ENCODE results near the gene KDM3B. TPM values are rescaled to one million over a fixed set of nuclear protein-coding genes. Genes with fewer than 3 reads are reported as not detected.

The KDM3B gene
- total and polyA plus RNA-seq, 9 of the 15 experiments (the other 6 are each of a cell fraction or from before 2014, with no cell fraction given) = 13.8 to 62.8 (median 41.9) TPM

GRCh38 chr5:138464008-138464387 is 111.5 kb downstream of the KDM3B start (continued):
- TF ChIP-seq KDM4B (IDR thresholded peaks at IDR 0.05; ENCODE audit: borderline replicate concordance in 2 of 2, low read depth in 1 of 2) (0 out of 4 replicates have a peak, but pooled peaks of 1 of the 2 experiments have one; percentile 22), ZNF431 (CRISPR knock-in tag; IDR thresholded peaks at IDR 0.05) (peak; percentile 64; the same call in 1 of the 2 replicates), GABPA (tag; conservative IDR thresholded peaks at IDR 0.05; ENCODE audit: low read depth) (peak; percentile 76), TFAP4 (CRISPR knock-in tag; IDR thresholded peaks at IDR 0.05; ENCODE audit: borderline replicate concordance) (peak; percentile 73; the same call in 1 of the 2 replicates), CBX3 (IDR thresholded peaks at IDR 0.05; ENCODE audit: borderline replicate concordance in 1 of 2, low read length in 2 of 2) (peak in 1 of 2 experiments; percentile 10; a peak in 1 of 3 replicates), MYNN (IDR thresholded peaks at IDR 0.05) (peak; percentile 54; the same call in 1 of the 2 replicates), MYNN (CRISPR knock-in tag; IDR thresholded peaks at IDR 0.05) (no peak), TAF9B (IDR thresholded peaks at IDR 0.05; ENCODE audit: partially characterized antibody) (peak; percentile 43), CBX2 (IDR thresholded peaks at IDR 0.05; ENCODE audit: insufficient read depth, low read length, poor library complexity, severe bottlenecking) (no peak), CLOCK (CRISPR knock-in tag; IDR thresholded peaks at IDR 0.05; ENCODE audit: borderline replicate concordance) (no peak), ZNF311 (CRISPR knock-in tag; IDR thresholded peaks at IDR 0.05) (no peak), CBX5 (IDR thresholded peaks at IDR 0.05; ENCODE audit: borderline replicate concordance, low read depth) (no peak), KLF16 (IDR thresholded peaks at IDR 0.05) (peak; percentile 65; the same call in 1 of the 2 replicates), JUN (IDR thresholded peaks at IDR 0.05; ENCODE audit: borderline replicate concordance, low read depth, low read length) (0 out of 2 replicates have a peak, but pooled peaks have one; percentile 19), JUN (CRISPR knock-in tag; IDR thresholded peaks at IDR 0.05; ENCODE audit: borderline replicate concordance) (no peak; the same call in 1 of the 2 replicates), E2F4 (CRISPR knock-in tag; IDR thresholded peaks at IDR 0.05; ENCODE audit: low read depth) (peak; percentile 80), ZNF766 (CRISPR knock-in tag; conservative IDR thresholded peaks at IDR 0.05) (peak; percentile 70), POLR3A (IDR thresholded peaks at IDR 0.05; ENCODE audit: borderline replicate concordance, extremely low read depth, insufficient read depth, insufficient read length) (no peak), DACH1 (IDR thresholded peaks at IDR 0.05; ENCODE audit: partially characterized antibody) (no peak), EHMT2 (IDR thresholded peaks at IDR 0.05) (no peak), CTCF (IDR thresholded peaks at IDR 0.05 in 2 of 3, conservative IDR thresholded peaks at IDR 0.05 in 1 of 3; ENCODE audit: insufficient read depth in 2 of 3, low read depth in 1 of 3, low read length in 3 of 3) (peak; percentile 77 to 93 (median 85)), MED1 (CRISPR knock-in tag; IDR thresholded peaks at IDR 0.05; ENCODE audit: borderline replicate concordance) (0 out of 2 replicates have a peak, but pooled peaks have one; percentile 11)
